Ecto neural progenitor cell (in vitro differentiated cells): Measurements from ENCODE around the gene PNMA8A.
"Not testable (repeated sequence)": the region's sequence is repeated elsewhere in the genome, so short reads cannot be mapped to it uniquely, and the experiment has no call there.

Experiments used
- DNase-seq: peaks from one replicate; pipeline ENCODE4 v3.0.0-alpha.2; 2018; ENCODE audit warnings: low spot score

The PNMA8A gene, protein sequence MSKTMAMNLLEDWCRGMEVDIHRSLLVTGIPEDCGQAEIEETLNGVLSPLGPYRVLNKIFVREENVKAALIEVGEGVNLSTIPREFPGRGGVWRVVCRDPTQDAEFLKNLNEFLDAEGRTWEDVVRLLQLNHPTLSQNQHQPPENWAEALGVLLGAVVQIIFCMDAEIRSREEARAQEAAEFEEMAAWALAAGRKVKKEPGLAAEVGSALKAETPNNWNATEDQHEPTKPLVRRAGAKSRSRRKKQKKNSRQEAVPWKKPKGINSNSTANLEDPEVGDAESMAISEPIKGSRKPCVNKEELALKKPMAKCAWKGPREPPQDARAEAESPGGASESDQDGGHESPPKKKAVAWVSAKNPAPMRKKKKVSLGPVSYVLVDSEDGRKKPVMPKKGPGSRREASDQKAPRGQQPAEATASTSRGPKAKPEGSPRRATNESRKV

DNA sequence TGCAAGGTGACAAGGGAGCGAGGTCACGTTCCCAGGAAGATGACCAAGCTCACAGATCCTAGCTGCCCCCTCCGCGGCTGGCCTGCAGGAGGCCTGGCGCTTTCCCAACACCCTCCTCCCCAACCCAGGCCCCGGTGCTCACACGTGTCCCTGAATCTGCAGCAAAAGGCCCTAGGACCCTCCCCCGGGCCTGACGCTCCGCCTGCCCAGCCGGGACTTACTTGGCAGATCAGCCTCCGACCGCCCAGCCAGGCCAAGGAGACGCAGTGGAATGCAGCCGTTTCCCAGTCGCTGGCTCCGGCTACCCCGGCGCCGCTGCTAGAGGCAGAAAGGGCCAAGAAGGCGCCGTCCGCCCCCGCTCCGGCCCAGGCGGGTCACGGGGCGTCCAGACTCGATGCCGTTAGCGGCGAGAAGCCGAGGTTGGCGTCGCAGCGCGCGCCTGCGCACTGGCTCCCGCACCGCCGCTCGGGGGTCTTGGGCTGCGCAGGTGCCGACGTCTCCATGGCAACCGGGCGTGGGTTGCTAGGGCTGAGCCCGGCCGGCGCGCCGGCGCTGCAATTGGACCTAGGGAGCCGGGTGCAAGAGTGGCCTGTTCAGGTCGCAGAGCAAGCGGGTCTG is at the start of gene PNMA8A:
TSS of gene PNMA8A (minus strand) at position 448 of the 618 bp plus-strand sequence. CDS start 528 bp downstream, outside the sequence.
- peak; percentile 95 for DNase-seq

DNA sequence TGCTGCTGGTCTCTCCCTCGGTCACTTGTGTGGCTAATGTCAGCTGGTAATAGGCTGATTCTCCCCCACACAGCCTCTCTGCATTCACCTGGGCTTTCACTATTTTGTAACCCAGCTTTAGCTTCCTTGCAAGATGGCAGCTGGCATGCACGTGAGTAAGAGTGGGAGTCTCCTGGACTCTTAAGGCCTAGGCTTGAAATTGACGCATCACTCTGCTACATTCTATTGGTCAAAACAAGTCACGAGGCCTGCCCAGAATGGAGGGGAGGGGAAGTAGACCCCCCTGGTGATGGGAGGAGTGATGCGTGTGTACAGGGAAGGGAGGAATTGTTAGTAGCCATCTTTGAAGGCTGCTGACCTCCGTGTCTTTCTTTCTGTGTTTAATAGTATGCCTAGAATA is 49.3 kb upstream of the PNMA8A start:
- no peak for DNase-seq

DNA sequence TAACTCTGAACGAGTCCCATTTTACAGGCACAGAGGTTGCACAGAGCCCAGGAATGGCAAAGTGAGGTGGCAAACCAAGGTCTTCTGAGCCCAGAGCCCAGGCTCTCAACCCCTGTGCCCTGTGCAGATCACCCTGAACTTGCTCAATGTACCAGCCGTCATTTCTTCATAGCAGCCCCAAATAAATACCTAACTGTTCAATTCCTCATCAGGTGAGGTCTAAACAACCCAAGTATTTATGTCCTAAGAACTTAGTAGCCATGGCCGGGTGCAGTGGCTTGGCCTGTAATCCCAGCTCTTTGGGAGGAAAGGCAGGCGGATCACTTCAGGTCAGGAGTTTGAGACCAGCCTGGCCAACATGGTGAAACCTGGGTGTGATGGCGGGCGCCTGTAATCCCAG is 46.1 kb upstream of the PNMA8A start:
- DNase-seq: no peak

DNA sequence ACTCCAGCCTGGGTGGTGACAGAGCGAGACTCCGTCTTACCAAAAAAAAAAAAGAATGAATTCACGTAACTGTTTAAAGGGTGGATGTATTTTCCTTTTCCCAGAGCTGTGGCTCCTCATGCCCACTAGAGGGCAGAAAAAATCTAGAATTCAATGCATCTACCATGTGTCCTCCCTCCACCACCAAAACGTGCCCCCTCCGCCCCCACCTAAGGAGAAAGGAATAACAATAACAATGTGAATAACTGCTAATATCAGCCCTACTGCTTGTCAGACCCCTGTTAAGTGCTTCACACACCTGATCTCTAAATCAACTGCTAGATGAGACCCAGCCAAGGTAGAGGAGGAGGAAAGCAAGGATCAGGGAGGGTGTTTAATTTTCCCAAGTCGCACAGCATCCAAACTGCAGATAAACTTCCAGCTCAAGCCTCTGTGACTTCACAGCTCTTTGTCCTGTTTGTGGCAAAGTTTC is 44.6 kb upstream of the PNMA8A start:
- DNase-seq: no peak

DNA sequence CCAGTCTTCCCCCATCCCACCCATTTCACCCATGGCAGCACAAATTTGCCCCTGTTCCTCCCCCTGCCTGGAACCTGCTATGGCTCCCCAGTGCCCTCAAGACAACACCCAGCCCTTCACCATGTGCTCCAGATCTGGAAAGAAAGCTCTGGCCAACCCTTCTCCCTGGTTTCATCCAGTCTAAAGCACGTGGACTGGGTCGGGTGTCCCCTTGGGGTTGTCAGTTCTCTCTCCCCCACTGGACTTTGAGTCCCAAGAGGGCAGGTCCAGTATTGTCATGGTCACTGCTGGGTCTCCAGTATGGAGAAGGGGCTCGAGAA is 43.9 kb upstream of the PNMA8A start:
- no peak for DNase-seq

DNA sequence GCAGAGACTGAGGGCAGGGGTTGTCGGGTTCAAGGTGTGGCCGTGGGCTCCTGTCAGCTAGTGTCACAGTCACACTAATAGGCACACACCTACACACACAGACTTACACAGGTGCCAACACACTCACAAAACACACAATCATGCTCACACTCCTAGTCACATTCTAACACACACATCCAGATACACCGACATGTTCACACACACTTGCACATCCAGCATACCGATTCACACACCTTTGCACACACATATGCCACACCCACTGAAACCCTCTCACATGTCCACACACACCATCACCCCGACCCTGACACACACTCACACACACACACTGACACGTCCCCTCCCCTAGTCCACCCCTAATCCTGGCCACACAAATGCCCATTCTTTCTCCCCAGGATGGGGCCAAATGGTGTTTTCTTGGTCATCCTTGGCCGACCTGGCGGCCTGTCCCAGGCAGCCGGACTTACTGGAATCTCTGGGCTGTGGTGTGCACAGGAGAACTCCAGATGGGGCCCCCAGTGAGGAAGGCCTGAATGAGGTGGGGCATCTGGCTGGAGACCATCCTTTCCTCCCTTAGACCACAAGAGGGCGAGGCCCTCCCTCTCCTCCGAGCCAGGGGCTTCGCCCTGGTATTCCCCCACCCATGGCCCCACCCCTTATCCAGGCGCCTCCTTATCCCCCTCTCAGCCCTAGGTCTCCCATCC is 43.4 kb upstream of the PNMA8A start:
- DNase-seq: no peak

DNA sequence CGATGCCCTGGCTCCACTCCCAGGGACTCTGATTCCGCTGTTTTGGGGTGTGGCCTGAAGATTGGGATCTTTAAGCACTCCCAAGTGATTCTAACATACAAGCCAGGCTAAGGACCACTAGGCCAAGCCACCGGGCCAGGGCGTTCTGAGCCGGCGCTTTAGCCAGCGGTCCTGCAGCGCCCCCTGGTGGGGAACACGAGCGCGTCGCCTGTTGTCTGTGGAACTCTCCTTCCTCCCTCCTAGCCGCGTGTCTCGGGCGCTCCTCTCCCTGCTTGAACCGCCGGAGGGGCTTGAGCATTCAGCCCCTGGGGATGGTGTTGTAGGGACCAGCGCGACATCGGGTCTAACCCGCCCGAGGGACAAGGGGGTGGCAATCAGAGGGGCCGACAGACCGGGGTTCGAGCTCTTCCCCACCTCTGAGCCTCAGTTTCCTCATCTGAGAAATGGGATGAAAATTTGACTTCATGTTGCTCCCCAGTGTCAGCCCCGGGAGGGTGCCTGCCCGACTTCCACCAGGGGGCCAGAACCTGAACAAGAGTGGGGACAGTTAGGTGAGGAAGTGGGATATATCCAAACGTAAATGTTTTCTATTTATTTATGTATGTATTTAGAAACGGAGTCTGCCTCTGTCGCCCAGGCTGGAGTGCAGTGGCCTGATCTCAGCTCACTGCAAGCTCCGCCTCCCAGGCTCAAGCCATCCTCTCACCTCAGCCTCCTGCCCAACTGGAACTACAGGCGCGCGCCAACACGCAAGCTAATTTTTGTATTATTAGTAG is 42.3 kb upstream of the PNMA8A start:
- peak; percentile 94 for DNase-seq

DNA sequence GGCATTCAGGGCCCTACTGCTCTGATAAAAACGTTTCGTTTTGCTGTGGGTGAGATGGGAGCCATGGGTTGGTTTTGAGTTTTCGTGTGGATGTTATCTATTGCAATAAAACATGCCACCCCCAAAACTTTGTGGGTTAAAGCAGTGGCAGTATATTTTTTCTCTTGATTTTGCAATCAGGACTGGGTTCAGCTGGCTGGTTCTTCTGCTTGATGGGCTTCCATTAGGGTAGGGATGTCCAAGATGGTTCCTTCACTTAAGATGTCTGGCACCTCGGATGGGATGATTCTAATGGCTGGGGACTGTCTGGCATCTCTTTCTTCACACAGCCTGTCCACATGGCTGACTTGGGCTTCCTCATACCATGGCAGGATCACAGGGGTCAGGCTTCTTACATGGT is 39.9 kb upstream of the PNMA8A start:
- DNase-seq: no peak

DNA sequence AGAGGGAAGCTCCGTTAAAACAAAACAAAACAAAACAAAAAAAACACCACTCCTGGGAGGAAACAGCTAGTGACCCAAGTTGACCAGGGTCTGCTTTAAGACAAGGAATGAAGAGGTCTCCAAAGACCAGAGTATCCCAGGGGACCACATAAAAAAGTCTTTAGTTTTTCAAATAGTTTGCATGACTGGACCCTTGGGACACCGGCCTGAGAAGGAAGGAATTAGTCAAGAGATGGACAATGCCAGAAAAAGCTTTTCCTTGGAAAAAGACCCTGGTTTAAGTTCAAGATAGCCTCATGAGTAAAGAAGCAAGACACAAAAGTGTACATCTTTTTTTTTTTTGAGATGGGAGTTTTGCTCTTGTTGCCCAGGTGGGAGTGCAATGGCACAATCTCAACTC is 36.8 kb upstream of the PNMA8A start:
- no peak for DNase-seq

DNA sequence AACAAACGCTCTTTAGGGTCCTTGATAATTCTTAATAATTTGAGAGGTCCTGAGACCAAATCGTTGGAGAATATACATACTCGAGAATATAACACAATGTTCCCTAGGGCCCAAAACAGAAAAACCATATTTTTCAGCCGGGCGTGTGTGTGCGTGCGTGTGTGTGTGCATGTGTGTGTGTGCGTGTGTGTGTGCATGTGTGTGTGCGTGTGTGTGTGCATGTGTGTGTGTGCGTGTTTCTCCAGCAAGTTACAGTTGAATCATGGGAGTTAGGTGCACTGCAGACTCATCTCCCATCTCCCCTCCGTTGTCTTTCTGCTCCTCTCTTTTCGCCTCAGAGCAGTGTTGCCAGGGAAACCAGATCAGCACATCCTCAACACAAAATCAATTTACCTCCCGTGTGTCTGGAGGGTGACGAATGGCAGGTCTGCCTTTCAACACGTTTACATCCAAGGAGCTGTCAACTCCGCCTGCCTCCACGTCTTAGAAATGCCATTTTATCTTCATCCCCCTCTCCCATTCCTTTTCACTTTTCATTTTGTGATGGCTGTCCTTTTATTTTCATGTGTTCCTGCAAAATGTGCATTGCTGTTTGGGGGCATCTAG is 32.6 kb upstream of the PNMA8A start:
- DNase-seq: no peak

DNA sequence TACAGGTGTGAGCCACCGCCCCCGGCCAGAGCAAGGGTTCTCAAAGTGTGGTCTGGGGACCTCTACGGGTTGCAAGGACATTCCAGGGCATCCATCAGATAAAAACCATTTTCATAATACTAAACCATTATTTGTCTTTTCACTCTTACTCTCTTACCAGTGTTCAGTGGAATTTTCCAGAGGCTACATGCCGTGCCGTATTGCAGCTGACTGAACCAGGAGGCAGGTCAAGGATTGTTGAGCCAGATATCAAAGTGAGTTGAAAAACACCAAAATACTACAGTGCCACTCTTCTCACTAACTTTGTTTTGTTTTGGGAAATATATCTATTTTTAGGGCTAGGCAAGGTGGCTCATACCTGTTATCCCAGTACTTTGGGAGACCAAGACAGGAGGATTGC is 31.5 kb upstream of the PNMA8A start:
- DNase-seq: no peak

DNA sequence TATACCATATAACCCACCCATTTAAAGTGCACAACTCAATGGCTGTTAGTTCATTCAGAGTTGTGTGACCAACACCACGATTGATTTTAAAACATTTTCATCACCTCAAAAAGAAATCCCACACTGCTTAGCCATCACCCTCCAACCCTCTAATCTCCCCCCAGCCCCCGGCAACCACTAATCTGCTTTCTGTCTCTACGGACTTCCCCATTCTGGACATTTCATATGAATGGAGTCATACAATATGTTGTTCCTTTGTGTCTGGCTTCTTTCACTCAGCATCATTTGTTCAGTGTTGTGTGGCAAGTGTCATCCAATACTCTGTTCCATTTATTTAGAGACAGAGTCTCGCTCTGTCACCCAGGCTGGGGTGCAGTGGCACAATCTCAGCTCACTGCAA is 28.3 kb upstream of the PNMA8A start:
- DNase-seq: no peak

DNA sequence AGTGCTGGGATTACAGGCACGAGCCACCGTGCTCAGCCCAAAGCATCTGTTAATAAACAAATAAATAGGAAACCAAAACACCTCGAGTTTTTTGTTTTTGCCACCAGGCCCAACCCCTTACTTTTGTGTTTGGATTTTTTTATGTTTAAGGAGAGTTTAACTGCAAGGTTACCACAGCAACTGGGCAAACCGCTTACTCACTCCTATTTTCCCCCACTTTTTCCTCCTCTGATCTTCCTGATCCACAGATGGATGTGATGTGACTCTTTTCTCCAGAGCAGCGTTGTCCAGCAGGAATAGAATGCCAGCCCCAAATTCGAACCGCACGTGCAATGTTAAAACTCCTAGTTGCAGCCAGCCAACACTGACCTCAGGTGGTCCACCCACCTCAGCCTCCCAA is 26.4 kb upstream of the PNMA8A start:
- no peak for DNase-seq

DNA sequence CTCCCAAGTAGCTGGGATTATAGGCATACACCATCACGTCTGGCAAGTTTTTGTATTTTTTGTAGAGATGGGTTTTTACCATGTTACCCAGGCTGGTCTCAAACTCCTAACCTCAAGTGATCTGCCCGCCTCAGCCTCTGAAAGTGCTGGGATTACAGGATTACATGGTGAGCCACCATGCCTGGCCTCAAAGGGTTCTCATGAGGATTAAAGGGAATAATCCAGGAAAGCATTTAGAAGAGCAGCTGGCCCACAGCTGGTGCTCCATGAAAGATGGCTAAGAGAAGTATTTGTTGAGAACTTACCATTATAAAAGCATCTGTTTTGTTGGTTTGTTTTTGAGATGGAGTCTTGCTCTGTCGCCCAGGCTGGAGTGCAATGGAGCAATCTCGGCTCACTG is 25.5 kb upstream of the PNMA8A start:
- DNase-seq: not testable (repeated sequence)

DNA sequence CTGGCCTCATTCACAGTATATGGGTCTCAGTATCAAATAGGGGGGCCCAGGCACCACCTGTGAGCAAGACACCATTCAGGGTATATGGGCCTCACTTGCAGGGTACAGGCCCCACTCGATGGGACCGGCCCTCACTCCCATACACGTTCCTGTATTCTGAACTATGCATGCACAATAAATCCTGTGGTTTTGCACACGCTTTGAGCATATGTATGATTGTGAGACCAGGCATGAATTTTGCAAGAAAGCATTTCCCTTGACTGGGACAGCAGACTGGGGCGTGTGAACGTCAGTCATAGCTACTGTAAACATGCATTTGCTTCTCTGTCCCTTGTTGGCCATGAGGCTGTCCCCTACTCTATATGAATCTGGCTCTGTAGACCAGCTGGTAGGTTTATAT is 24.9 kb upstream of the PNMA8A start:
- DNase-seq: no peak

DNA sequence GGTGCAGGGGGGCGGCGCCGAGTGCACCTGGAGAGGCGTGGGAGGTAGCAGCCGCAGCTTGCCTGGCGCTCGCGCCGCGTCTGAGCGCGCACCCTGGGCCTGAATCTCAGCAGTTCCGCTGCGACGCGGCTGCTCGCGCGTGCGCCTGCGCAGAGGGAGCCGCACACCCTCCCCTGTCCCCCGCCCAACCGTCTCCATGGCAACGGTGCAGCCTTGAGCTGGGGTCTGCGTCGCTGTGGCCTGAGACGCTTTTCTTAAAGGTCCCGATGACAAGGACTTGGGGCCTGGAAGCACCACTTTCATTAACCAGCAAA is 24.4 kb upstream of the PNMA8A start, which contains the start of gene PNMA8B:
TSS of gene PNMA8B (minus strand) at position 82 of the 314 bp plus-strand sequence. CDS start 402 bp downstream, outside the sequence.
- peak; percentile 98 for DNase-seq

DNA sequence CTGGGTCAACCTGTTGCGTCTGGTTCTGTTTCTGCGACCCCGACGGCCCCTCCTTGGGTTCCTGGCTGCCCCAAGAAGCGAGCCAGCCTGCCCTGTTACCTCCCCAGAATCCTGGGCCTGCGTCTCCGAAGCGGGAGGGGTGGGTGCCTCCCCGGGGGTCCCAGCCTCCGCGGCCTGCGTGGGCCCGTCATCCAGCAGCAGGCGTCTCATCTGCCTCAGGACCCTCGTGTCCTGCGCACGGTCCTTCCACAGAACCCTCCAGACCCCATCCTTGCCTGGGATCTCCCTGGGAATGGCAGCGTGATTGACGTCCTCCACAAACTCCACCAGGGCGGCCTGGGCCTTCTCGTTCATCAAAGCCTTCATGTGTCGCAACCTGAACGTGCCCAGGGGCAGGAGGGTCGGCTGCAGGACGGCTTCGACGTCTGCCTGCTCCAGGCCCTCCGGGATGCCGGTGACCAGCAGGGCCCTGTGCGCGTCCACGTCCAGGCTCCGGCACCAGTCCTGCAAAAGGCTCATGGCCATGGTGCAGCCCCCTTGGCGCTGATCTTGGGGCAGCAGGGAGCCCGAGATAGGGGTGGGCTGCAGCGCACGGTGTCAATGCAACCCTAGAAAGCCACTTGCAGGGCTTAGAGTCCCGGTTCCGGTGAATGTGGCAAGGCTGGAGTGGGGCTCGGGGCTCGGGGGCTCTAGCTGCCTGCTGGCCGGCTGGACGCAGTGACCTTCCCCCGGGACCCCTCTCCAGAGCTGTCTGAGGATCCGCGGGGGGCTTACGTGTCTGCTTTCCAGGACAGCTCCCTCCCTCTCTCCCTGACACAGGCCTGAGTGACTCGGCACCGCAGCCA is 23.8 kb upstream of the PNMA8A start:
- DNase-seq: no peak

DNA sequence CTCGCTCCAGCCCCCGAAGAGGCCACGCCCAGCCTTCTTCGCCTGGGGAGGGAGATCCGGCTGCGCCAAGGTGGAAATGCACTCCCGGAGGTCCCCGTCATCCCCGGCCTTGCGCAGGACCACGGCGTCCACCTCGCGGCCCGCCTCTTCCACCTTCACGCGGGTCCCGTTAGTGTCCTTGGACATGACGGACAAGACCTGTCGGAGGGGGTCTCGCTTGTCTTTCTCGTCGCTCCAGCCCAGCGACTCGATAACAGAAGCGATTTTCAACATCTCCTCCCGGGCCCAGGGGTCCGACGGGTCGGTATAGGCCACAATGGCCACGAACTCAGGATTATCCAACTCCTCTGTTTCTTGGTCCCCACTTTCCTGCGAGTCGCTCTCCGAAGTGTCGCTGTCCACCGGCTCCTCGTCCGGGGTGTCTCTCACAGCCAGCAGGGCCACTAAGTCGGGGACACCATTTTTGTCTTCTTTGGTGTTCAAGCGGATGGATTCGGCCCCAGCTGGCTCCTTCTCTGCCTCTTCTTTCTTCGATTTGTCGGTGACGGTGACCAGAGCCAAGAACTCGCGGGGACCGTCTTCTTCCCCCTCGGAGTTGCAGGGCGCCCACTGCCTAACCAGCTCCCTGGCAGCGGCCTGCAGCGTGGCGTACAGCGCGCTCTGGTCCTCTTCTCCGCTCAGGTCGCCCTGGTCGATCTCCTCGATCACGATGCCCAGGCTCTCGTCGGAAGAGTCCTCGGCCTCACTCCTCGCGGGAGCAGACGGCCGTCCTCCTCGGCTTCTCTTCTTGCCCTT is 23.0 kb upstream of the PNMA8A start:
- no peak for DNase-seq

DNA sequence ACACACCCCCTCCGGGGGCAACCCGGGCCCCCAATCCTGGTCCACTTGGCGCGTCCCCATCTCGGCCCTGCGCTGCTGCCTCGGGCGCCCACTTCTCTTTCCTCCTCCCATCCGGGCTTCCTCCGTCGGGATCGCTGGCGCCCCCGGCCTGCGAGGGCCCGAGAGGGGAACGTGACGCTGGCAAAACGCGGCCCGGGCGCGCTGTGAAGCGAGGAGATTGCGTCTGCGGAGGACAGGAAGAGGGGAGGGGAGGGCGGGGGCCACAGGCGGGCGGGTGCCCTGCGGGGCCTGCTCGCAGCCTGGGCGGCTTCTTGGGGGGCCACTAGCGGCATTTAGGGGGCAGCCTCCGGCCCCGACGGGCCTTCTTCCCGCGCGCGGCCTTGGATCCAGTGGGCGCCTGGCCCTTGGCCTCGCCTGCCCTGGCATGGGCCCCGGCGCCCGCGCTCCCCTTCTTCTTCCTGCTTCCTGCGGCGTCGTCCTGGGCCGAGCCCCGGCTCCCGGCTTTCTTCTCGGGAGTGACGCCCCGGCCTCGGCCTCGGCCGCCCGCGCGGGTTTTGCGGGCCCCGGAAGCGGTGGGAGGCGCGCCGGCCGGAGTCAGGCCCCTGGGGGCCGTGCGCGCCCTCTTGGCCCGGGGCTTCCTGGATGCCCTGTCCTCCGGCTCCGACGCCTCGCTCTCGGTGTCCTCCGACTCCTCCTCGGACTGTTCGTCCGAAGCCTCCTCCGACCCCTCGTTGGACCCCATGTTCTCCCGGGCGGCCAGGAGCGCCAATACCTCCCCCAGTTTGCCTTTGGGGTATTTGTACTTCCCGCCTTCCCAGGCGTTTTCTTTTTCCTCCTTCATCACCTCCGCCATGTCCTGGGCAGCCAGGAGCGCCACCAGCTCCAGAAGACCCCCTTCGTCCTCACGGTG is 22.1 kb upstream of the PNMA8A start:
- DNase-seq: peak; percentile 74
